ENCODE results near the gene FAM50A.
"Not testable (repeated sequence)": the region's sequence is repeated elsewhere in the genome, so short reads cannot be mapped to it uniquely, and the experiment has no call there.

The FAM50A gene

DNA sequence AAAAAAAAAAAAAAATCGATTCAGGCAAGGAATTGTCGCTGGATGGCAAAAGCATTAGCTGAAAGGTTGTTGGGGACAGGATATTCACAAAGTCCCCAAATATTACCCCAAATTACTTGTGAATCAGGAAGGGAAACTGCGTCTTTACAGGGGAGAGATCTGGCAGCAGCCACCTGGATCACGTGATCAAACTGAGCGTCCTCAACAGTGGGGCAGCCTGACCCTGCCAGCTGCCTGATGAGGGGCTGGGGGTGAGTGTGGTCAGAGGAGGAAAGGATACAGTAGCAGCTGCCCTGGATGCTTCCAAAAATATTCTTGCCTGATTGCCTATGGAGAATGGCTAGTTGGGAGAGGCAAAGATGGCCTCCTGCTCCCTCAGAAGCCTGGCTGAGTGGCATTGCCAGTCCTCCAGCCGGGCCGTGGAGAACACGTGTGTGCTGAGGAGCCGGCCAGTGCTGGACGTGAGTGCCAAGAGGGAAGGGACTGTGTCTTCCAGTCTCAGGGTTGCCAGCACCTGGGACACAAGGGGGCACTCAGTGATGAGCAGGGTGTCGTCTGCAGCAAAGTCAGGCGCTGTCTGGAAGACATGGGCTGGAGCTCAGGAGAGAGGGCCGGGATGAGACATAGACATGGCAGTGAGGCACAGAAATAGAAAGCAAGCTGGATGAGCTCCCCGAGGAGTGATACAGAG lies 38.1 kb downstream of the FAM50A start:
- no peak overlapping the region for H3K4me3 ChIP-seq (ENCODE audit: low read depth, low read length)

DNA sequence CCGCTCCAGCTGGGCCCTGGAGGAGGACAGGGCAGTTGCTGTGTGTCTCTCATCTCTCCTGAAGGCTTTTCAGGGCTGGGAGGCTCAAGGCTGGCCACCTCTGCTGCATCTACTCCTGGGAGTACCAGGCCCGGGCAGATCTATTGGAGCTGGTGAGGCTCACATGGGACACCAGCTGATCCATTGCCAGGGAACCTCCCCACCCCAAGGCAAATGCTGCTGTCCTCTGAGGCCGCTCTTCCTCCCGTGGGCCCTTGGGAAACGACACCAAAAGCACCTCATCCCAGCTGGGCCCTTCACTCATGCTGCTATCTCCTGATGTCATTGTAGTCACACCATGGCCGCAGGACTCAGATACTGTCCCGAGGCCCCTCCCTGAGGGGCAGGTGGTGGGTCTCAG lies 38.8 kb downstream of the FAM50A start:
- no peak overlapping the region for H3K4me3 ChIP-seq (ENCODE audit: low read depth, low read length)

GRCh38 chrX:154483325-154483724 lies 39.4 kb downstream of the FAM50A start:
- H3K4me3 ChIP-seq (ENCODE audit: low read depth, low read length), result no peak overlapping the region

- H3K4me3 ChIP-seq (ENCODE audit: low read depth, low read length), result no peak overlapping the region
These were observed 40.6 kb downstream of the FAM50A start for GRCh38 chrX:154484255-154485149.

GRCh38 chrX:154485150-154486051 lies 41.5 kb downstream of the FAM50A start:
- peak overlapping the region; percentile 57 for H3K4me3 ChIP-seq (ENCODE audit: low read depth, low read length)

GRCh38 chrX:154486052-154486395 lies 42.1 kb downstream of the FAM50A start:
- H3K4me3 ChIP-seq (ENCODE audit: low read depth, low read length), result peak overlapping the region; percentile 57

GRCh38 chrX:154486396-154487207 lies 42.7 kb downstream of the FAM50A start, which contains the start of gene UBL4A:
UBL4A (minus strand) TSS chrX:154486615; CDS start chrX:154486584, 31 bp downstream.
- peak within 1 kb of the TSS; percentile 57 for H3K4me3 ChIP-seq (ENCODE audit: low read depth, low read length)

- no peak overlapping the region for H3K4me3 ChIP-seq (ENCODE audit: low read depth, low read length)
These were observed 43.8 kb downstream of the FAM50A start for GRCh38 chrX:154487518-154488290.

GRCh38 chrX:154488336-154489075 lies 44.6 kb downstream of the FAM50A start:
- no peak overlapping the region for H3K4me3 ChIP-seq (ENCODE audit: low read depth, low read length)

DNA sequence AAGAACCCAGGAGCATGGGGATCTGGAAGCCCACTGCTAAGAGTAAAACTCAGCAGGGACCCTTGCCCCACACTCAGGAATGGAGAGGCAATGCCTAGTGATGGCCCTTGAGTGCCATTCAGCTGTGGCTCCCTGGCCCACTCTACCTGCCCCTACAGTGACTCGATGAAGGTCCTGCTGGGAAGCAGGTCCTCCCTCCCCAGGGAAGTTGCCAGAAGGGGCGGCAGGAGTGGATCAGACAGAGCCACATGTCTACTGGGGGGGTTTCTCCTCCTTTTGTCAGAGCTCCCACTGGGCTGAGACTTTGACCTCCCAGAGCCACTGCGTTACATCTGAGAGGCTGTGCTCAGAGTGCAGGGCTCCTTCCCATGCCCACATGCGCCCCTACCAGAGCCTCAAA lies 45.2 kb downstream of the FAM50A start:
- no peak overlapping the region for H3K4me3 ChIP-seq (ENCODE audit: low read depth, low read length)

GRCh38 chrX:154490021-154490413 lies 46.1 kb downstream of the FAM50A start:
- H3K4me3 ChIP-seq (ENCODE audit: low read depth, low read length), result peak overlapping the region; percentile 35

DNA sequence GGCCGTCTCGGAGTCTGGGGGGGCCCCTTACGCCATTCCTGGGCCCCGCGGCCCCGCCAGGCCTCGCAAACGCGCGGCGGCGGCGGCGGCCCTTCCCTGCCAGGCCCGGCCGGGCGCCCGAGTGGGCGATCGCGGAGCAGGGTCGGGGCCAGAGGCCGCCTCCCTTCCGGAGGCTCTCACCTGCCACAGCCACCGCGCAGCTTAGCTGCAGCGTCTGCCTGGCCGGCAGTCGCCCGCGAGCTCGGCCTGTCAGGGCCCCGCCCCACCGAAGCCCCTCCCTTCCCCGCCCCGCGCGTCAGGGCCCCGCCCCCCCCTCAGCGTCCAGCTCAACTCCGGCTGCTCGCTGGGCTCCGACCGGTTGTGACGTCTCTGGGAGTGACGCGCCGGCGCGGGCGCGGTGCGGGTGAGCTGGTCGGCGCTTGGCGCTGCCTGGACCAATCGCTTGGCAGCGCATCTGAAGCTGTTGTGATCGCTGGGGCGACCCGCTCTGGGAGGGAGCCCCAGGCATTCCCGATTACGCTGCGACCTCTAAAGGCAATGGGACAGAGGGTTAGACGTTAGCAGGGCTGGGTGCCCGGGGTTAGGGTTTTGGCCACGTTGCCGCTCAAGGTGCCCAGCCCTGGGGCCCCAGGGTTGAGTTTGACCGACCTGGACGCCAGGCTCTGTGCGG lies 46.6 kb downstream of the FAM50A start, which contains the start of gene SLC10A3:
TSS of gene SLC10A3 (minus strand) at position 216 of the 670 bp plus-strand sequence. CDS start 1,689 bp downstream, outside the sequence.
- H3K4me3 ChIP-seq (ENCODE audit: low read depth, low read length), result peak within 1 kb of the TSS; percentile 35

- no peak overlapping the region for H3K4me3 ChIP-seq (ENCODE audit: low read depth, low read length)
These were observed 50.8 kb downstream of the FAM50A start for GRCh38 chrX:154494715-154495114.

GRCh38 chrX:154495472-154495922 lies 51.6 kb downstream of the FAM50A start:
- H3K4me3 ChIP-seq (ENCODE audit: low read depth, low read length), result no peak overlapping the region

GRCh38 chrX:154496591-154497137 lies 52.7 kb downstream of the FAM50A start:
- H3K4me3 ChIP-seq (ENCODE audit: low read depth, low read length), result not testable (repeated sequence)
